ENCODE measurements around the gene CEP72. TPM values are rescaled to one million over a fixed set of nuclear protein-coding genes. Genes with fewer than 3 reads are reported as not detected.

Gene CEP72
- total and polyA plus RNA-seq, 10 of the 15 experiments (the other 5 are each of a cell fraction or from before 2014, with no cell fraction given): 0.35 to 13.5 (median 8.3) TPM

DNA sequence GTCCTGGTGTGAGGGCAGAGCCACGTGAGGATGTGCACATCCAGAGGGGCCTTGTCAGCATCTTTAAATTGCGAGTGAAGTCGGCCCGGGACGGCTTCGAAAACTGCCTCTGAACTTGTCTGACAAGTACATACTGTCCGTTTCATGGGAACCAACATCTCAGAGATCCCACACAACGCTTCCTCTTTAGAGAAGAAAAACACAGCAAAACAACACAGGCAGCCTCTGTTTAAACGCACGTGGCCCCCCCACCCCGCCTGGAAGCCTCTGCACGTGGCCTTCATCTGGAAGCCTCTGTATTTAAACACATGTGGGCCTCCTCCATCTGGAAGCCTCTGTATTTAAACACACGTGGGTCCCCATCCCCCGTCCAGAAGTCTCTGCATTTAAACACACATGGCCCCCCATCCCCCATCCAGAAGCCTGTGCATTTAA, 29.2 kb downstream of the CEP72 start:
- WGBS (ENCODE audit: insufficient coverage, insufficient replicate concordance, low lambda C conversion rate, missing lambda C conversion rate): 94% methylated on average over 14 of the region's 14 CpGs
- H3K36me3 ChIP-seq (ENCODE audit: control insufficient read depth in 2 of 2, insufficient read depth in 2 of 2, low read length in 1 of 2): peaks cover 6 to 36% of the 10 kb centered on the region in 2 experiments; a peak in 3 of 4 replicates
- no peak for FAIRE-seq

DNA sequence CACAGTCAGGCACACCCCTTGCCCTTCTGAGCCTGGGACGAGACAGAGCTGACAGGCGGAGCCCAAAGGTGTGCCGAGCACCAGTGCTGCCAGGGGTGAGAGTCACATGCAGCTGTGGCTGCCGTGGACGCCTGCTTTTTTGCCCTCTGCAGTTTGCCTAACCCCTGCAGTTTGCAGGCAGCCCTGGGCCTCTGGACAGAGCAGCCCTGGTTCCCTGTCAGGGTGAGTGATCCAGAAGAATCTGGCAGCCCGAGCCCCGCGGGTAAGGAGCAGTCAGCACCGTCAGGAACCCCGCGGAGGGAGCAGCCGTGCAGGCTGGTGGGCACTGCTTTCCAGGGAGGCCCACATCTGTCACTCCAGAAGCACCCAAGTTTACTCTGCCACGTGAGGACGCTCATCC, 30.3 kb downstream of the CEP72 start:
- ChIA-PET RAD21 (ENCODE audit: unreplicated experiment) (interaction anchor here (1.9 kb wide), 1 partner anchor 169 kb away, joined by 4 read pairs; no protein-coding TSS in a partner anchor), SMC1A (ENCODE audit: uncharacterized antibody, unreplicated experiment) (interaction anchor here (1.4 kb wide), 1 partner anchor 169 kb away, joined by 3 read pairs; no protein-coding TSS in a partner anchor), CTCF (interaction anchor here (1.0 kb wide), 1 partner anchor 196 kb away, joined by 4 read pairs; no protein-coding TSS in a partner anchor), POLR2A (no interaction called here)
- H3K4me2 ChIP-seq (ENCODE audit: control insufficient read depth, insufficient read depth): no peak overlapping the region
- DNase-seq (ENCODE audit: low read depth, low spot score) (no peak), ATAC-seq (no peak), FAIRE-seq (no peak)
- no peak overlapping the region for H3K9ac ChIP-seq (ENCODE audit: control insufficient read depth, insufficient read depth, low read length)
- no TSS peak for BruUV-seq (replicated peaks)
- H3K36me3 ChIP-seq (ENCODE audit: control insufficient read depth in 2 of 2, insufficient read depth in 2 of 2, low read length in 1 of 2): peaks cover 0 to 42% of the 10 kb centered on the region in 2 experiments; a peak in 3 of 4 replicates
- H3K27me3 ChIP-seq (replicated peaks in 1 of 2; ENCODE audit: control insufficient read depth in 2 of 2, insufficient read depth in 2 of 2, low read length in 1 of 2): no peaks in the 10 kb centered on the region
- no peak overlapping the region for H2AFZ ChIP-seq (ENCODE audit: control insufficient read depth, low read depth, low read length)
- TF ChIP-seq SUZ12 (IDR thresholded peaks at IDR 0.05; ENCODE audit: unreplicated experiment) (no peak), SREBF2 (IDR thresholded peaks at IDR 0.05; ENCODE audit: low read length) (no peak), POU2F2 (IDR thresholded peaks at IDR 0.05; ENCODE audit: borderline replicate concordance, low read depth, low read length) (no peak), ZBED1 (IDR thresholded peaks at IDR 0.05; ENCODE audit: borderline replicate concordance) (no peak), TBL1XR1 (IDR thresholded peaks at IDR 0.05; ENCODE audit: low read depth, low read length) (no peak)
- no peak overlapping the region for H3K4me3 ChIP-seq
- WGBS (ENCODE audit: insufficient coverage, insufficient replicate concordance, low lambda C conversion rate, missing lambda C conversion rate): over 99% methylated on average over 11 of the region's 14 CpGs
- peaks cover 13% of the 10 kb centered on the region for H3K4me1 ChIP-seq (ENCODE audit: control insufficient read depth, insufficient read depth, low read length)
- no peaks in the 10 kb centered on the region; the same call in 1 of the 2 replicates for H3K79me2 ChIP-seq (ENCODE audit: control insufficient read depth, insufficient read depth, low read length)
- intact Hi-C loops (cut with micrococcal nuclease; ENCODE audit: unreplicated experiment): no loop called here
- no peaks in the 10 kb centered on the region for H4K20me1 ChIP-seq (ENCODE audit: control insufficient read depth, insufficient read depth)
- H3K9me3 ChIP-seq (replicated peaks; ENCODE audit: control insufficient read depth, insufficient read depth, low read length): no peaks in the 10 kb centered on the region; the same call in 2 of the 3 replicates
- in situ Hi-C loops (cut with MboI): no loop called here
- no peak overlapping the region for H3K27ac ChIP-seq (ENCODE audit: control insufficient read depth, insufficient read depth)

More for the DNA sequence above, 29.2 kb downstream of the CEP72 start:
- ChIA-PET POLR2A (no interaction called here), RAD21 (ENCODE audit: unreplicated experiment) (no interaction called here), CTCF (no interaction called here), SMC1A (ENCODE audit: uncharacterized antibody, unreplicated experiment) (no interaction called here)
- no peaks in the 10 kb centered on the region for H4K20me1 ChIP-seq (ENCODE audit: control insufficient read depth, insufficient read depth)
- TF ChIP-seq TCF12 (IDR thresholded peaks at IDR 0.05; ENCODE audit: low read depth, low read length) (no peak), POLR2AphosphoS2 (IDR thresholded peaks at IDR 0.05; ENCODE audit: low read depth, low read length) (no peak), RUNX3 (IDR thresholded peaks at IDR 0.05; ENCODE audit: low read length) (no peak), BACH1 (IDR thresholded peaks at IDR 0.05; ENCODE audit: borderline replicate concordance) (no peak)
- H3K27ac ChIP-seq (ENCODE audit: control insufficient read depth, insufficient read depth): no peak overlapping the region
- no peaks in the 10 kb centered on the region for H3K9me3 ChIP-seq (replicated peaks; ENCODE audit: control insufficient read depth, insufficient read depth, low read length)
- no peak overlapping the region for H2AFZ ChIP-seq (ENCODE audit: control insufficient read depth, low read depth, low read length)
- peaks cover 13% of the 10 kb centered on the region for H3K4me1 ChIP-seq (ENCODE audit: control insufficient read depth, insufficient read depth, low read length)
- DNase-seq (ENCODE audit: low read depth, low spot score) (no peak), ATAC-seq (no peak)
- intact Hi-C loops (cut with micrococcal nuclease; ENCODE audit: unreplicated experiment) (no loop called here), in situ Hi-C loops (cut with MboI) (no loop called here)
- no peaks in the 10 kb centered on the region; the same call in 1 of the 2 replicates for H3K79me2 ChIP-seq (ENCODE audit: control insufficient read depth, insufficient read depth, low read length)
- H3K27me3 ChIP-seq (replicated peaks in 1 of 2; ENCODE audit: control insufficient read depth in 2 of 2, insufficient read depth in 2 of 2, low read length in 1 of 2): no peaks in the 10 kb centered on the region
- H3K4me2 ChIP-seq (ENCODE audit: control insufficient read depth, insufficient read depth): no peak overlapping the region
- no peak overlapping the region for H3K9ac ChIP-seq (ENCODE audit: control insufficient read depth, insufficient read depth, low read length)
- BruUV-seq (replicated peaks): no TSS peak
- no peak overlapping the region for H3K4me3 ChIP-seq

All from GM12878 (cell line).